IMR-90 (cell line): Measurements from ENCODE around the gene TTC9. TPM values are rescaled to one million over a fixed set of nuclear protein-coding genes. Genes with fewer than 3 reads are reported as not detected.

ENCODE experiments used
- ATAC-seq: fragments of 200-7000 bp; cut with Tn5 transposase; 2 replicates; pipeline ENCODE4 v1.9.1; 2020; ENCODE audit warnings: low read depth, mild to moderate bottlenecking, moderate library complexity
- BruUV-seq: library from RNA; stranded (reverse); fragments of 400-500 nt; replicated peaks from 2 replicates; lab custom pipeline; 2021; lab: Mats Ljungman, UMichigan
- CTCF ChIA-PET: fragments of 300-600 bp; formaldehyde crosslinking; extraction: SDS; loops from one replicate; lab custom pipeline; 2021; ENCODE audit warnings: antibody characterized with exemption; lab: Yijun Ruan, JAX
- POLR2A ChIA-PET: fragments of 300-600 bp; sonication (Branson Sonifier 250); formaldehyde crosslinking; loops from one replicate; lab custom pipeline; 2022; ENCODE audit warnings: antibody characterized with exemption; ENCODE audit not compliant: unreplicated experiment; lab: Charles Lee
- DNase-seq: peaks from one replicate; pipeline ENCODE4 v3.0.0; 2013
- H2AFZ ChIP-seq: replicated peaks from 2 replicates; pipeline ENCODE3; 2013; ENCODE audit warnings: low read length, mild to moderate bottlenecking; ENCODE audit not compliant: poor library complexity
- H2AK5ac ChIP-seq: 2 replicates; pipeline ENCODE4 v1.6.1; 2013; ENCODE audit warnings: low read depth, low read length, inconsistent platforms
- H2AK9ac ChIP-seq: replicated peaks from 2 replicates; pipeline ENCODE3; 2013; ENCODE audit warnings: mild to moderate bottlenecking, low read depth, low read length, moderate library complexity; ENCODE audit not compliant: poor library complexity
- H2BK120ac ChIP-seq: 2 replicates; pipeline ENCODE4 v1.6.1; 2013; ENCODE audit warnings: low read depth, low read length, inconsistent platforms
- H2BK15ac ChIP-seq: 3 replicates; pipeline ENCODE4 v1.6.1; 2013; ENCODE audit warnings: low read depth, low read length, inconsistent platforms
- H2BK20ac ChIP-seq: 2 replicates; pipeline ENCODE4 v1.6.1; 2013; ENCODE audit warnings: low read depth, mild to moderate bottlenecking, inconsistent platforms, low read length, moderate library complexity
- H2BK5ac ChIP-seq: 2 replicates; pipeline ENCODE4 v1.6.1; 2013; ENCODE audit warnings: mild to moderate bottlenecking, low read depth, low read length, inconsistent platforms; ENCODE audit not compliant: poor library complexity, severe bottlenecking
- H3K14ac ChIP-seq: replicated peaks from 2 replicates; pipeline ENCODE4 v1.6.1; 2013; ENCODE audit warnings: low read depth, low read length, inconsistent platforms
- H3K18ac ChIP-seq: 2 replicates; pipeline ENCODE4 v1.6.1; 2013; ENCODE audit warnings: low read depth, low read length, control low read depth
- H3K23ac ChIP-seq: 2 replicates; pipeline ENCODE4 v1.6.1; 2013; ENCODE audit warnings: low read depth, low read length, inconsistent platforms
- H3K27ac ChIP-seq: 2 replicates; pipeline ENCODE4 v1.5.1; 2013; ENCODE audit warnings: mild to moderate bottlenecking, control low read depth, low read length; ENCODE audit not compliant: insufficient read depth
- H3K27me3 ChIP-seq: 2 replicates; pipeline ENCODE4 v1.6.1; 2013; ENCODE audit warnings: low read length; ENCODE audit not compliant: control insufficient read depth, insufficient read depth
- H3K36me3 ChIP-seq: 2 replicates; pipeline ENCODE4 v1.6.1; 2013; ENCODE audit warnings: low read length, mixed read lengths; ENCODE audit not compliant: control insufficient read depth, insufficient read depth
- H3K4ac ChIP-seq: 2 replicates; pipeline ENCODE4 v1.6.1; 2013; ENCODE audit warnings: low read depth, low read length, inconsistent platforms
- H3K4me1 ChIP-seq: 2 replicates; pipeline ENCODE4 v1.6.1; 2013; ENCODE audit warnings: low read length, mixed read lengths; ENCODE audit not compliant: control insufficient read depth, insufficient read depth
- H3K4me2 ChIP-seq: 2 replicates; pipeline ENCODE4 v1.6.1; 2013; ENCODE audit warnings: low read depth, mild to moderate bottlenecking, control low read depth, low read length, moderate library complexity
- H3K4me3 ChIP-seq: 2 replicates; pipeline ENCODE4 v1.5.1; 2013; ENCODE audit warnings: low read depth, mild to moderate bottlenecking, control low read depth, low read length, moderate library complexity; ENCODE audit not compliant: insufficient read depth
- H3K56ac ChIP-seq: 2 replicates; pipeline ENCODE4 v1.6.1; 2013; ENCODE audit warnings: low read length, inconsistent platforms; ENCODE audit not compliant: insufficient read depth; ENCODE audit errors: extremely low read depth
- H3K79me1 ChIP-seq, 2 experiments: 2 replicates each; pipeline ENCODE4 v1.6.1; 2013; ENCODE audit warnings: low read length in 2 of 2, inconsistent platforms in 1 of 2, low read depth in 1 of 2
- H3K9ac ChIP-seq: 2 replicates; pipeline ENCODE4 v1.6.1; 2013; ENCODE audit warnings: low read depth, low read length, control low read depth
- H3K9me1 ChIP-seq: 2 replicates; pipeline ENCODE4 v1.6.1; 2013; ENCODE audit warnings: low read length, inconsistent platforms; ENCODE audit not compliant: insufficient read depth
- H3K9me3 ChIP-seq: 2 replicates; pipeline ENCODE4 v1.6.1; 2013; ENCODE audit warnings: low read length; ENCODE audit not compliant: control insufficient read depth, insufficient read depth
- H4K20me1 ChIP-seq: 2 replicates; pipeline ENCODE4 v1.6.1; 2013; ENCODE audit warnings: low read length, inconsistent platforms; ENCODE audit not compliant: insufficient read depth
- H4K5ac ChIP-seq: 2 replicates; pipeline ENCODE4 v1.6.1; 2013; ENCODE audit warnings: mild to moderate bottlenecking, low read depth, low read length, control low read depth
- H4K8ac ChIP-seq, 2 experiments: 2 replicates each; pipeline ENCODE4 v1.6.1; 2013; ENCODE audit warnings: low read depth in 2 of 2, low read length in 2 of 2, control low read depth in 1 of 2, inconsistent platforms in 1 of 2
- H4K91ac ChIP-seq: 2 replicates; pipeline ENCODE4 v1.6.1; 2013; ENCODE audit warnings: low read depth, low read length, inconsistent platforms; ENCODE audit not compliant: insufficient read depth
- BHLHE40 ChIP-seq: fragments of 150-350 bp; IDR thresholded peaks from 2 replicates; pipeline ENCODE4 v1.6.1; 2016; ENCODE audit warnings: mild to moderate bottlenecking, low read depth, low read length
- CEBPB ChIP-seq: IDR thresholded peaks from 2 replicates; pipeline ENCODE4 v1.6.1; 2012; ENCODE audit warnings: low read depth, low read length, improper control_type of control experiment
- CHD1 ChIP-seq: IDR thresholded peaks from 2 replicates; pipeline ENCODE4 v1.6.1; 2012; ENCODE audit warnings: low read depth, low read length, improper control_type of control experiment
- FOS ChIP-seq: fragments of 150-350 bp; IDR thresholded peaks from 2 replicates; pipeline ENCODE4 v1.6.1; 2016; ENCODE audit warnings: low read depth, low read length
- MAFK ChIP-seq: IDR thresholded peaks from 2 replicates; pipeline ENCODE4 v1.6.1; 2012; ENCODE audit warnings: low read depth, low read length, improper control_type of control experiment
- MAZ ChIP-seq: IDR thresholded peaks from 2 replicates; pipeline ENCODE4 v1.6.1; 2012; ENCODE audit warnings: low read depth, mild to moderate bottlenecking, low read length, improper control_type of control experiment, moderate library complexity, borderline replicate concordance
- MXI1 ChIP-seq: IDR thresholded peaks from 2 replicates; pipeline ENCODE4 v1.6.1; 2012; ENCODE audit warnings: low read depth, mild to moderate bottlenecking, low read length, moderate library complexity, borderline replicate concordance
- NFE2L2 ChIP-seq: fragments of 150-350 bp; IDR thresholded peaks from 2 replicates; pipeline ENCODE4 v1.6.1; 2016; ENCODE audit warnings: low read depth, mild to moderate bottlenecking, low read length
- POLR2A ChIP-seq: IDR thresholded peaks from 2 replicates; pipeline ENCODE4 v1.6.1; 2012; ENCODE audit warnings: mild to moderate bottlenecking, low read depth, low read length
- RAD21 ChIP-seq: IDR thresholded peaks from 2 replicates; pipeline ENCODE4 v1.6.1; 2012; ENCODE audit warnings: low read length, improper control_type of control experiment
- RCOR1 ChIP-seq: IDR thresholded peaks from 2 replicates; pipeline ENCODE4 v1.6.1; 2012; ENCODE audit warnings: mild to moderate bottlenecking, low read length, improper control_type of control experiment; ENCODE audit not compliant: insufficient replicate concordance
- RFX5 ChIP-seq: IDR thresholded peaks from 2 replicates; pipeline ENCODE4 v1.8.0; 2012; ENCODE audit warnings: low read depth, mild to moderate bottlenecking, low read length, moderate library complexity
- SMC3 ChIP-seq: fragments of 150-350 bp; IDR thresholded peaks from 2 replicates; pipeline ENCODE4 v1.6.1; 2016; ENCODE audit warnings: low read depth, mild to moderate bottlenecking, antibody characterized with exemption, low read length, moderate library complexity
- WGBS, 2 experiments: methylation state at CpG; one replicate each; pipeline versions ENCODE4 v1.1.5 to v1.1.7; 2013; ENCODE audit warnings: missing lambda C conversion rate in 2 of 2; ENCODE audit not compliant: insufficient read length in 1 of 2; ENCODE audit errors: extremely low coverage in 2 of 2; 5-methylcytosine and 5-hydroxymethylcytosine counted together
- dilution Hi-C: fragments of 300-500 bp; cut with HindIII; formaldehyde crosslinking; loops from one replicate; pipeline ENCODE4 v1.14.3; 2018; ENCODE audit warnings: low sequenced_read_pairs; ENCODE audit not compliant: unreplicated experiment
- in situ Hi-C: fragments of 300-500 bp; cut with MboI; formaldehyde crosslinking; loops from 3 replicates; pipeline ENCODE4 v1.14.3; 2019; ENCODE audit warnings: low sequenced_read_pairs, inconsistent platforms, mixed read lengths
- intact Hi-C: fragments of 100-400 bp; cut with micrococcal nuclease; formaldehyde crosslinking; loops from 2 replicates; pipeline ENCODE4 v1.10.0; 2022
- polyA plus RNA-seq, 3 experiments: library from polyadenylated mRNA; depleted of rRNA; stranded (reverse); fragments of >200 nt; gene quantifications; 2 replicates each; pipeline ENCODE4 v1.2.3, GENCODE V29; 2012; ENCODE audit warnings: low replicate concordance in 1 of 3
- total RNA-seq: library from RNA; depleted of rRNA; stranded (reverse); fragments of >200 nt; gene quantifications from 2 replicates; pipeline ENCODE4 v1.2.3, GENCODE V29; 2012
- TF ChIP-seq, protein P1 (sequence below): fragments of 150-350 bp; IDR thresholded peaks from 2 replicates; pipeline ENCODE4 v1.6.1; 2017; ENCODE audit warnings: mild to moderate bottlenecking, antibody characterized with exemption, low read length, low read depth
- TF ChIP-seq, protein P2 (sequence below): fragments of 150-350 bp; IDR thresholded peaks from 2 replicates; pipeline ENCODE4 v1.6.1; 2016; ENCODE audit warnings: low read depth, mild to moderate bottlenecking, low read length, moderate library complexity, borderline replicate concordance
- TF ChIP-seq, protein P3 (sequence below): conservative IDR thresholded peaks from 2 replicates; pipeline ENCODE4 v1.5.1; 2012; ENCODE audit warnings: mild to moderate bottlenecking, low read depth, low read length, improper control_type of control experiment

The TTC9 gene
- total and polyA plus RNA-seq, 2 of the 4 experiments (the other 2 are of a cell fraction) = 0.02 TPM; not detected in 1

DNA sequence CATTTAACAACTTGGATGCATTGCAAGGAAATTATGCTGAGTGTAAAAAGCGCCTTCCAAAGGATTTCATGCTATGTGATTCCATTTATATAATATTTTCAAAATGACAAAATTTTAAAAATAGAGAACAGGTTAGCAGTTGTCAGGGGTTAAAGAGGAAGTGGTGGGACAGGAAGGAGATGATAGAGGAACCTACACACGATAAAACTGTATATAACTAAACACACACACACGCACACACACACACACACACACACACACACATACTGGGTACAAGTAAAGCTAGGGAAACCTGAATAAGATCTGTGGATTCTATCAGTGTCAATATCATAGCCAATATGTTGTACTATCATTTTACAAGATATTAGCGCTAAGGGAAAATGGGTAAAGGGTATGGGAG, 17.2 kb downstream of the TTC9 start:
- no peaks in the 10 kb centered on the region for H3K9me1 ChIP-seq
- BruUV-seq = no TSS peak
- no CpG with 5 or more reads among the region's 4 CpGs for WGBS, 2 experiments
- no peak overlapping the region for H3K23ac ChIP-seq
- no peak overlapping the region for H4K8ac ChIP-seq
- ChIA-PET POLR2A (no interaction called here), CTCF (interaction anchor here (0.6 kb wide), 1 partner anchor 117 kb away, joined by 3 read pairs; no protein-coding TSS in a partner anchor)
- no peak overlapping the region for H3K27ac ChIP-seq
- H3K14ac ChIP-seq = no peak overlapping the region
- no peak for DNase-seq
- no peaks in the 10 kb centered on the region for H4K20me1 ChIP-seq
- H3K4me1 ChIP-seq = no peaks in the 10 kb centered on the region
- no peak overlapping the region for H3K18ac ChIP-seq
- no peaks in the 10 kb centered on the region for H3K36me3 ChIP-seq
- no peaks in the 10 kb centered on the region for H3K9me3 ChIP-seq
- no peak overlapping the region for H2BK20ac ChIP-seq
- H3K56ac ChIP-seq = no peak overlapping the region
- no peak overlapping the region for H2AFZ ChIP-seq
- H2BK120ac ChIP-seq = no peak overlapping the region
- no peak overlapping the region for H3K4me3 ChIP-seq
- H2BK5ac ChIP-seq = no peak overlapping the region
- H3K27me3 ChIP-seq = peaks cover 16% of the 10 kb centered on the region
- TF ChIP-seq RFX5 = no peak
- no peak for TF ChIP-seq MAZ
- TF ChIP-seq SMC3 = no peak
- TF ChIP-seq MXI1 = no peak
- TF ChIP-seq MAFK = no peak
- TF ChIP-seq, protein P1, sequence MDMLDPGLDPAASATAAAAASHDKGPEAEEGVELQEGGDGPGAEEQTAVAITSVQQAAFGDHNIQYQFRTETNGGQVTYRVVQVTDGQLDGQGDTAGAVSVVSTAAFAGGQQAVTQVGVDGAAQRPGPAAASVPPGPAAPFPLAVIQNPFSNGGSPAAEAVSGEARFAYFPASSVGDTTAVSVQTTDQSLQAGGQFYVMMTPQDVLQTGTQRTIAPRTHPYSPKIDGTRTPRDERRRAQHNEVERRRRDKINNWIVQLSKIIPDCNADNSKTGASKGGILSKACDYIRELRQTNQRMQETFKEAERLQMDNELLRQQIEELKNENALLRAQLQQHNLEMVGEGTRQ = no peak
- TF ChIP-seq, protein P2, sequence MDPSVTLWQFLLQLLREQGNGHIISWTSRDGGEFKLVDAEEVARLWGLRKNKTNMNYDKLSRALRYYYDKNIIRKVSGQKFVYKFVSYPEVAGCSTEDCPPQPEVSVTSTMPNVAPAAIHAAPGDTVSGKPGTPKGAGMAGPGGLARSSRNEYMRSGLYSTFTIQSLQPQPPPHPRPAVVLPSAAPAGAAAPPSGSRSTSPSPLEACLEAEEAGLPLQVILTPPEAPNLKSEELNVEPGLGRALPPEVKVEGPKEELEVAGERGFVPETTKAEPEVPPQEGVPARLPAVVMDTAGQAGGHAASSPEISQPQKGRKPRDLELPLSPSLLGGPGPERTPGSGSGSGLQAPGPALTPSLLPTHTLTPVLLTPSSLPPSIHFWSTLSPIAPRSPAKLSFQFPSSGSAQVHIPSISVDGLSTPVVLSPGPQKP = no peak
- TF ChIP-seq CEBPB = no peak
- TF ChIP-seq BHLHE40 = no peak
- TF ChIP-seq RCOR1 = no peak
- TF ChIP-seq POLR2A = no peak
- no peak for TF ChIP-seq NFE2L2
- TF ChIP-seq CHD1 = no peak
- TF ChIP-seq RAD21 = no peak
- TF ChIP-seq, protein P3, sequence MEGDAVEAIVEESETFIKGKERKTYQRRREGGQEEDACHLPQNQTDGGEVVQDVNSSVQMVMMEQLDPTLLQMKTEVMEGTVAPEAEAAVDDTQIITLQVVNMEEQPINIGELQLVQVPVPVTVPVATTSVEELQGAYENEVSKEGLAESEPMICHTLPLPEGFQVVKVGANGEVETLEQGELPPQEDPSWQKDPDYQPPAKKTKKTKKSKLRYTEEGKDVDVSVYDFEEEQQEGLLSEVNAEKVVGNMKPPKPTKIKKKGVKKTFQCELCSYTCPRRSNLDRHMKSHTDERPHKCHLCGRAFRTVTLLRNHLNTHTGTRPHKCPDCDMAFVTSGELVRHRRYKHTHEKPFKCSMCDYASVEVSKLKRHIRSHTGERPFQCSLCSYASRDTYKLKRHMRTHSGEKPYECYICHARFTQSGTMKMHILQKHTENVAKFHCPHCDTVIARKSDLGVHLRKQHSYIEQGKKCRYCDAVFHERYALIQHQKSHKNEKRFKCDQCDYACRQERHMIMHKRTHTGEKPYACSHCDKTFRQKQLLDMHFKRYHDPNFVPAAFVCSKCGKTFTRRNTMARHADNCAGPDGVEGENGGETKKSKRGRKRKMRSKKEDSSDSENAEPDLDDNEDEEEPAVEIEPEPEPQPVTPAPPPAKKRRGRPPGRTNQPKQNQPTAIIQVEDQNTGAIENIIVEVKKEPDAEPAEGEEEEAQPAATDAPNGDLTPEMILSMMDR = no peak
- TF ChIP-seq FOS = no peak
- H2AK5ac ChIP-seq = no peak overlapping the region
- H3K9ac ChIP-seq = no peak overlapping the region
- no peak for ATAC-seq
- H2BK15ac ChIP-seq = no peak overlapping the region
- H4K91ac ChIP-seq = no peak overlapping the region
- dilution Hi-C loops = no loop called here
- no peak overlapping the region for H4K5ac ChIP-seq
- no peak overlapping the region for H3K4ac ChIP-seq
- H2AK9ac ChIP-seq = no peak overlapping the region
- H3K4me2 ChIP-seq = no peak overlapping the region
- in situ Hi-C loops = no loop called here
- H3K79me1 ChIP-seq = no peaks in the 10 kb centered on the region
- intact Hi-C loops = no loop called here
